Mammary epithelial cell (primary cell): ENCODE data around the gene SIGLEC15.

Source experiments
- CTCF ChIP-seq, 2 donors: IDR thresholded peaks in 1 of 2; conservative IDR thresholded peaks in 1 of 2; 2 replicates each; pipeline ENCODE4 v1.5.1; 2011 to 2012; ENCODE audit warnings: inconsistent platforms in 2 of 2, low read length in 2 of 2, mild to moderate bottlenecking in 2 of 2, control low read depth in 1 of 2, low read depth in 1 of 2; ENCODE audit not compliant: insufficient read depth in 1 of 2; ENCODE audit errors: extremely low read depth in 1 of 2
- EZH2 ChIP-seq: IDR thresholded peaks from 2 replicates; pipeline ENCODE4 v1.6.1; 2012; ENCODE audit warnings: low read length, inconsistent platforms, borderline replicate concordance

DNA sequence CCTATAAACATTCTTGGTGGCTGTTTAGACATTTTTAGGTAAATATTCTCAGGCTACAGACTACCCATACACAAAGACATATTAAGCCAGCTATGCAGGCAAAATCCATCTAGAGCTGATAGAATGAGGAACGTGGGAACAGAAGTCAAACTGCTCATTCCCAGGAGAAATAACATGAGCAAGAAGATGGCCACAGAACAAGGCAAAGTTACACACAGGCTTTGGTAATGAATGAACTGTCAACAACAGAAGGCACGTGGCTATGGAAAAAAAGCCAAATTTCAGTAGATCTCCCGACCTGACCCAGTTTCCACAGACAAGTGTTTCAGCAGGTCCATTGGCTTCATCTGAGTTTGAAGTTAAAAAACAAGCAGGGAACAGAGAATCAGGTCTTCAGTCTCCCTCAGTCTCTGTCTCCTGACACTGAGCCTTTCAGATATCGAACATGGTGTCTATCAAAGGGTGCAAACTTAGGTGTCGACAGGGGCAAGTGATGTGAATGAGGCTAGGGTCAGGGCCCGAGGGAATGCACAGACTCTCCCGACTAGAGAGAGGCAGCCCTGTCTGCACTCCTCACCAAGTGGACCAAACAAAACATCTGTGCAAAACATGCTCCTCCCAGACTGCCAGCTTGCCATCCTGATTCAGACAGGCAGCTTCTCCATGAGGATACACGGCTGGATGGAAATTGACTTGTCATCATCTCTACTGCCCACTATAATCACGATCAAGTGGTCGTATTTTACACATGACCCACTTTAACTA is 25.9 kb downstream of the SIGLEC15 start:
- no peak for TF ChIP-seq CTCF (conservative IDR thresholded peaks at IDR 0.05 in 1 of 2, IDR thresholded peaks at IDR 0.05 in 1 of 2; ENCODE audit: extremely low read depth in 1 of 2, insufficient read depth in 1 of 2, low read depth in 1 of 2, low read length in 2 of 2)
- no peak for TF ChIP-seq EZH2
